ENCODE measurements around the gene MARK3. TPM values are rescaled to one million over a fixed set of nuclear protein-coding genes. Genes with fewer than 3 reads are reported as not detected.
"Not testable (repeated sequence)": the region's sequence is repeated elsewhere in the genome, so short reads cannot be mapped to it uniquely, and the experiment has no call there.

The MARK3 gene
- total and polyA plus RNA-seq, 5 donors from 2014 or later = 33.5 to 147 (median 37.6) TPM

DNA sequence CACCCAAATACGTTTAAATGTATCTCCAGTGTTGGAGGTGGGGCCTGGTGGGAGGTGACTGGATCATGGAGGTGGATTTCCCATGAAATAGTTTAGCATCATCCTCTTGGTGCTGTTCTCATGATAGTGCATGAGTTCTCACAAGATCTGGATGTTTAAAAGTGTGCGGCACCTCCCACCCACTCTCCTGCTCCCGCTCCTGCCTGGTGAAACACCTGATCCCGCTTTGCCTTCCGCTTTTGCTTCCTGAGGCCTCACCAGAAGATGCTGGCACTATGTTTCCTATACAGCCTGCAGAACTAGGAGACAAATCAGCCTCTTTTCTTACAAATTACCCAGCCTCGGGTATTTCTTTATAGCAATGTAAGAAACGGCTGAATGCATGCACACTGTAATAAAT, 31.1 kb upstream of the MARK3 start:
- H3K4me3 Mint-ChIP-seq = no peak overlapping the region
- ATAC-seq (ENCODE audit: low read depth in 2 of 2) (no peak), DNase-seq (no peak)
- Histone ChIP-seq H3K36me3 (ENCODE audit: control insufficient read depth, insufficient read depth, low read length) (no peaks in the 10 kb centered on the region), H3K27ac (ENCODE audit: insufficient read depth, low read length, poor library complexity, severe bottlenecking) (no peak overlapping the region), H3K4me1 (ENCODE audit: control insufficient read depth, insufficient read depth, low read length, poor library complexity, severe bottlenecking) (no peaks in the 10 kb centered on the region), H3K27me3 (ENCODE audit: control insufficient read depth, insufficient read depth, low read length) (peaks cover 5% of the 10 kb centered on the region), H3K9me3 (ENCODE audit: control insufficient read depth in 2 of 2, low read length in 2 of 2) (no peaks in the 10 kb centered on the region), H3K4me3 (ENCODE audit: low read depth, low read length) (no peak overlapping the region)
- no peak overlapping the region for H3K27ac Mint-ChIP-seq
- H3K9me3 Mint-ChIP-seq = peaks cover 0 to 1% (median 0%) of the 10 kb centered on the region in 7 donors
- peaks cover 27% of the 10 kb centered on the region for H3K27me3 Mint-ChIP-seq
- peaks cover 0 to 6% (median 2%) of the 10 kb centered on the region in 4 donors for H3K4me1 Mint-ChIP-seq
- H3K36me3 Mint-ChIP-seq = no peaks in the 10 kb centered on the region

DNA sequence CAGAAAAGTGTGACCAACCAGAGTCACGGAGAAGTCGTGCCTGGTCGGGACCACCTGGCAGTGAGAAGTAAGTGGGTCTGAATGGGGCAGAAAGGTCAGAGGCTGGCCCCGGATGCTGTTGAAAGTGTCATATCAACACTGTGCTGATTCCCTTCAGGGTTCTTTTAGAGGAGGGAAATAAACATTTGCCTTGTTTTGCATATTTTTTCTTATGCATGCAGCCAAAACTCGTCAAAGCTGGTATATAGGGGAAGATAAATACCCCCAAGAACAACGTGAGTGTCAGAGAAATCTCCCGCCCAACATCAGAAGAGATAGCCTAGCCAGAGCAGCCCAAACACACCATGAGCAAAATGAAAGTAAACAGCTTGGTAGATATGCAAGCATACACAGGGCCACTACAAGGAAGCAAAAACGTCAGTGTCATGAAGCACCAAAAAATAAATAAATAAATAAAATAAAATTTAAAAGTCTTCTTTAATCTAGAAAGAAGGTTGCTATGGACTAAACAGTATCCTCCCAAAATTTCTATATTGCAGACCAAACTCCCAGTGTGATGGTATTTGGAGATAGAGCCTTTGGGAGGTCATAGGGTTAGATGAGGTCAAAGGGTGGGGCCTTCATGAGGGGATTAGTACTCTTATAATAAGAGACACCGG, 29.1 kb upstream of the MARK3 start:
- H3K27ac ChIP-seq (ENCODE audit: insufficient read depth, low read length, poor library complexity, severe bottlenecking) = no peak overlapping the region
- peaks cover 29% of the 10 kb centered on the region for H3K27me3 Mint-ChIP-seq
- H3K9me3 Mint-ChIP-seq = peaks cover 0 to 1% (median 0%) of the 10 kb centered on the region in 7 donors
- no peaks in the 10 kb centered on the region for H3K36me3 Mint-ChIP-seq
- ATAC-seq (ENCODE audit: low read depth in 2 of 2) = no peak
- H3K4me3 Mint-ChIP-seq = peak overlapping the region in 1 of 4 donors; percentile 11
- no peaks in the 10 kb centered on the region for H3K36me3 ChIP-seq (ENCODE audit: control insufficient read depth, insufficient read depth, low read length)
- H3K27me3 ChIP-seq (ENCODE audit: control insufficient read depth, insufficient read depth, low read length) = peaks cover 5% of the 10 kb centered on the region
- H3K27ac Mint-ChIP-seq = no peak overlapping the region
- H3K4me1 Mint-ChIP-seq = peaks cover 0 to 6% (median 2%) of the 10 kb centered on the region in 4 donors
- H3K4me1 ChIP-seq (ENCODE audit: control insufficient read depth, insufficient read depth, low read length, poor library complexity, severe bottlenecking) = no peaks in the 10 kb centered on the region
- no peak for DNase-seq
- no peaks in the 10 kb centered on the region for H3K9me3 ChIP-seq (ENCODE audit: control insufficient read depth in 2 of 2, low read length in 2 of 2)
- no peak overlapping the region for H3K4me3 ChIP-seq (ENCODE audit: low read depth, low read length)

GRCh38 chr14:103357552-103357951, 27.7 kb upstream of the MARK3 start:
- H3K9me3 Mint-ChIP-seq; H3K4me1 ChIP-seq (ENCODE audit: control insufficient read depth, insufficient read depth, low read length, poor library complexity, severe bottlenecking); H3K27me3 ChIP-seq (ENCODE audit: control insufficient read depth, insufficient read depth, low read length); DNase-seq; H3K4me3 ChIP-seq (ENCODE audit: low read depth, low read length); H3K36me3 ChIP-seq (ENCODE audit: control insufficient read depth, insufficient read depth, low read length); H3K4me1 Mint-ChIP-seq; ATAC-seq (ENCODE audit: low read depth in 2 of 2); H3K36me3 Mint-ChIP-seq; H3K4me3 Mint-ChIP-seq; H3K27ac ChIP-seq (ENCODE audit: insufficient read depth, low read length, poor library complexity, severe bottlenecking); H3K27ac Mint-ChIP-seq: not testable (repeated sequence)
- H3K27me3 Mint-ChIP-seq = peaks cover 24% of the 10 kb centered on the region
- peaks cover 5 to 10% of the 10 kb centered on the region in 2 experiments for H3K9me3 ChIP-seq (ENCODE audit: control insufficient read depth in 2 of 2, low read length in 2 of 2)

GRCh38 chr14:103360548-103360947, 24.7 kb upstream of the MARK3 start:
- H3K4me1 ChIP-seq (ENCODE audit: control insufficient read depth, insufficient read depth, low read length, poor library complexity, severe bottlenecking) = no peaks in the 10 kb centered on the region
- no peaks in the 10 kb centered on the region for H3K36me3 Mint-ChIP-seq
- H3K36me3 ChIP-seq (ENCODE audit: control insufficient read depth, insufficient read depth, low read length) = no peaks in the 10 kb centered on the region
- H3K27me3 ChIP-seq (ENCODE audit: control insufficient read depth, insufficient read depth, low read length) = peaks cover 6% of the 10 kb centered on the region
- H3K4me3 ChIP-seq (ENCODE audit: low read depth, low read length) = no peak overlapping the region
- H3K4me1 Mint-ChIP-seq = peaks cover 0 to 6% (median 2%) of the 10 kb centered on the region in 4 donors
- H3K27ac ChIP-seq (ENCODE audit: insufficient read depth, low read length, poor library complexity, severe bottlenecking) = no peak overlapping the region
- H3K4me3 Mint-ChIP-seq = no peak overlapping the region
- H3K27ac Mint-ChIP-seq = no peak overlapping the region
- peaks cover 26% of the 10 kb centered on the region for H3K27me3 Mint-ChIP-seq
- no peak for DNase-seq
- no peak for ATAC-seq (ENCODE audit: low read depth in 2 of 2)
- H3K9me3 ChIP-seq (ENCODE audit: control insufficient read depth in 2 of 2, low read length in 2 of 2) = peaks cover 9 to 15% of the 10 kb centered on the region in 2 experiments
- H3K9me3 Mint-ChIP-seq = peaks cover 0 to 23% (median 7%) of the 10 kb centered on the region in 7 donors

DNA sequence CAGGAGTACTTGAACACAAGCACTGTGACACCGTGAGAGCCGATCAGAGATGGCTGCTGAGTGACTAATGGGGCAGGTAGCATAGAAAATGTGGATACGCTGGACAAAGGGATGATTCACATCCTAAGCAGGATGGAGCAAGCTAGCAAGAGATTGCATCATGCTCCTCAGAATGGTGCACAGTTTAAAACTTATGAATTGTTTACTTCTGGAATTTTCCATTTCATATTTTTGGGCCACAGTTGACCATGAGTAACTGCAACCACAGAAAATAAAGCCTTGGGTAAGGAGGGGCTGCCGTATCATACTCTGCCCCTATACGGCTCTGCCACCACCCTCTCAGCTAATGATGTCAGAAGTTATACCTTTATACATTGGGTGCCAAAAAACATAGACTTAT, 23.3 kb upstream of the MARK3 start:
- H3K27me3 Mint-ChIP-seq = peaks cover 20% of the 10 kb centered on the region
- peaks cover 6% of the 10 kb centered on the region for H3K27me3 ChIP-seq (ENCODE audit: control insufficient read depth, insufficient read depth, low read length)
- H3K36me3 ChIP-seq (ENCODE audit: control insufficient read depth, insufficient read depth, low read length) = no peaks in the 10 kb centered on the region
- no peaks in the 10 kb centered on the region for H3K4me1 ChIP-seq (ENCODE audit: control insufficient read depth, insufficient read depth, low read length, poor library complexity, severe bottlenecking)
- no peak overlapping the region for H3K27ac Mint-ChIP-seq
- H3K9me3 Mint-ChIP-seq = peaks cover 0 to 23% (median 7%) of the 10 kb centered on the region in 7 donors
- H3K4me3 ChIP-seq (ENCODE audit: low read depth, low read length) = no peak overlapping the region
- no peaks in the 10 kb centered on the region for H3K36me3 Mint-ChIP-seq
- no peak overlapping the region for H3K4me3 Mint-ChIP-seq
- H3K4me1 Mint-ChIP-seq = peaks cover 0 to 3% (median 1%) of the 10 kb centered on the region in 4 donors
- H3K9me3 ChIP-seq (ENCODE audit: control insufficient read depth in 2 of 2, low read length in 2 of 2) = peaks cover 9 to 15% of the 10 kb centered on the region in 2 experiments
- H3K27ac ChIP-seq (ENCODE audit: insufficient read depth, low read length, poor library complexity, severe bottlenecking) = no peak overlapping the region
- ATAC-seq (ENCODE audit: low read depth in 2 of 2) = no peak
- DNase-seq = no peak

DNA sequence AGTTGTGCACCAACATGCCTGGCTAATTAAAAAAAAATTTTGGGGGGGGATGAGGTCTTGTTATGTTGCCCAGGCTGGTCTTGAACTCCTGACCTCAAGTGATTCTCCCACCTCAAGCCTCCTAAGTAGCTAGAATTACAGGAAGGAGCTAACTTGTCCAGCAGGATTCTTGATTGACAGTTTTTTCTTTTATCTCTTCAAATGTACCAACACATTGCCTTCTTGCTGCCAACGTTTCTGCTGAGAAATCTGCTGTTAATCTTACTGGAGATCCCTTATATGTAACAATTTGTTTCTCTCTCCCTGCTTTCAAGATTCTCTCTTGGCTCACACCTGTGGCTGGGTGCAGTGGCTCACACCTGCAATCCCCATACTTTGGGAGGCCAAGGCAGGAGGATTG, 22.4 kb upstream of the MARK3 start:
- Histone ChIP-seq H3K27me3 (ENCODE audit: control insufficient read depth, insufficient read depth, low read length) (peaks cover 3% of the 10 kb centered on the region), H3K4me3 (ENCODE audit: low read depth, low read length) (no peak overlapping the region), H3K9me3 (ENCODE audit: control insufficient read depth in 2 of 2, low read length in 2 of 2) (peaks cover 9 to 15% of the 10 kb centered on the region in 2 experiments), H3K36me3 (ENCODE audit: control insufficient read depth, insufficient read depth, low read length) (no peaks in the 10 kb centered on the region), H3K4me1 (ENCODE audit: control insufficient read depth, insufficient read depth, low read length, poor library complexity, severe bottlenecking) (no peaks in the 10 kb centered on the region), H3K27ac (ENCODE audit: insufficient read depth, low read length, poor library complexity, severe bottlenecking) (no peak overlapping the region)
- no peaks in the 10 kb centered on the region for H3K36me3 Mint-ChIP-seq
- peaks cover 17% of the 10 kb centered on the region for H3K27me3 Mint-ChIP-seq
- DNase-seq (no peak), ATAC-seq (ENCODE audit: low read depth in 2 of 2) (no peak)
- no peak overlapping the region for H3K4me3 Mint-ChIP-seq
- H3K9me3 Mint-ChIP-seq = peaks cover 0 to 23% (median 6%) of the 10 kb centered on the region in 7 donors
- H3K27ac Mint-ChIP-seq = no peak overlapping the region
- H3K4me1 Mint-ChIP-seq = no peaks in the 10 kb centered on the region

DNA sequence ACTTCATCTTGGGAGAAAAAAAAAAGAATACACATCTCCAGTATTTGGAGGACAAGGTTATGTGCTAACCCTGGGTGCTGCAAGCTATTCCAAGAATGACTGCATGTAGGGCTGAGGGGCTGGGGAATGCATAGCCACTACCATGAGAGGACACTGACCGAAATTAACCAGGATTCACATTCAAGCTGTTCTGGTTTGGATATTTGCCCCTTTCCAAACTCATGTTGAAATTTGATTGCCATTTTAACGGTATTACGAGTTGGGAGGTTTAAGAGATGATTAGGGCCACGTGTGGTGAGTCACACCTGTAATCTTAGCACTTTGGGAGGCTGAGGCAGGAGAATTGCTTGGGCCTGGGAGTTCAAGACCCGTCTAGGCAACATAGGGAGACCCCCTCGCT, 18.5 kb upstream of the MARK3 start:
- H3K27ac Mint-ChIP-seq = no peak overlapping the region
- H3K27me3 Mint-ChIP-seq = peaks cover 19% of the 10 kb centered on the region
- no peaks in the 10 kb centered on the region for H3K4me1 Mint-ChIP-seq
- H3K4me3 Mint-ChIP-seq = no peak overlapping the region
- Histone ChIP-seq H3K9me3 (ENCODE audit: control insufficient read depth in 2 of 2, low read length in 2 of 2) (peaks cover 8 to 13% of the 10 kb centered on the region in 2 experiments), H3K4me1 (ENCODE audit: control insufficient read depth, insufficient read depth, low read length, poor library complexity, severe bottlenecking) (no peaks in the 10 kb centered on the region), H3K27ac (ENCODE audit: insufficient read depth, low read length, poor library complexity, severe bottlenecking) (no peak overlapping the region), H3K36me3 (ENCODE audit: control insufficient read depth, insufficient read depth, low read length) (no peaks in the 10 kb centered on the region), H3K27me3 (ENCODE audit: control insufficient read depth, insufficient read depth, low read length) (peaks cover 3% of the 10 kb centered on the region), H3K4me3 (ENCODE audit: low read depth, low read length) (no peak overlapping the region)
- DNase-seq = no peak
- ATAC-seq (ENCODE audit: low read depth in 2 of 2) = no peak
- H3K36me3 Mint-ChIP-seq = no peaks in the 10 kb centered on the region
- peaks cover 0 to 22% (median 6%) of the 10 kb centered on the region in 7 donors for H3K9me3 Mint-ChIP-seq

DNA sequence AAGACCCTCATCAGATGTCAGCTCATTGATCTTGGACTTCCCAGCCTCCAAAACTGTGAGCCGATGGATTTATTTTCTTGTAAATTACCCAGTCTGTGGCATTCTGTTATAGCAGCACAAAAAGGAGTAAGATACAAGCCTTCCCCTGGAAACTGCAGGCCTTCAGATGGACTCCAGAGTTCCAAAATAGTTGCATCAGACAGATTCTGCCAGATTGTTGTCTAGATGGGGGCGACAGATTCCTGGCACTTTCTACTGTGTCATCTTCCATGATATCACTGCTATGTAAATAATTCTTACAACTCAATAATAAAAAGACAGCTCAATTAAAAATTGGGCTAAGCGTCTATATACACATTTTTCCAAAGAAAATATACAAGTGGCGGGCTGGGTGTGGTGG, 17.2 kb upstream of the MARK3 start:
- H3K9me3 Mint-ChIP-seq = peaks cover 0 to 15% (median 3%) of the 10 kb centered on the region in 7 donors
- H3K27me3 Mint-ChIP-seq = peaks cover 26% of the 10 kb centered on the region
- Histone ChIP-seq H3K36me3 (ENCODE audit: control insufficient read depth, insufficient read depth, low read length) (no peaks in the 10 kb centered on the region), H3K27ac (ENCODE audit: insufficient read depth, low read length, poor library complexity, severe bottlenecking) (no peak overlapping the region), H3K9me3 (ENCODE audit: control insufficient read depth in 2 of 2, low read length in 2 of 2) (peaks cover under 1% of the 10 kb centered on the region in 2 experiments), H3K4me3 (ENCODE audit: low read depth, low read length) (no peak overlapping the region), H3K4me1 (ENCODE audit: control insufficient read depth, insufficient read depth, low read length, poor library complexity, severe bottlenecking) (no peaks in the 10 kb centered on the region), H3K27me3 (ENCODE audit: control insufficient read depth, insufficient read depth, low read length) (peaks cover 3% of the 10 kb centered on the region)
- DNase-seq (no peak), ATAC-seq (ENCODE audit: low read depth in 2 of 2) (no peak)
- H3K27ac Mint-ChIP-seq = no peak overlapping the region
- H3K4me1 Mint-ChIP-seq = no peaks in the 10 kb centered on the region
- H3K4me3 Mint-ChIP-seq = no peak overlapping the region
- no peaks in the 10 kb centered on the region for H3K36me3 Mint-ChIP-seq

Measured in CD4-positive, CD25-positive, alpha-beta regulatory T cell (primary cell).